HUDEP-2 (cell line): ENCODE measurements around the gene FOLR2.
"Not testable (repeated sequence)": the region's sequence is repeated elsewhere in the genome, so short reads cannot be mapped to it uniquely, and the experiment has no call there.

Experiments
- DNase-seq, 76 experiments: peaks; one replicate each; lab custom pipeline; 2025; ENCODE audit not compliant: unreplicated experiment in 76 of 76; lab: John Stamatoyannopoulos, UW

Gene FOLR2

DNA sequence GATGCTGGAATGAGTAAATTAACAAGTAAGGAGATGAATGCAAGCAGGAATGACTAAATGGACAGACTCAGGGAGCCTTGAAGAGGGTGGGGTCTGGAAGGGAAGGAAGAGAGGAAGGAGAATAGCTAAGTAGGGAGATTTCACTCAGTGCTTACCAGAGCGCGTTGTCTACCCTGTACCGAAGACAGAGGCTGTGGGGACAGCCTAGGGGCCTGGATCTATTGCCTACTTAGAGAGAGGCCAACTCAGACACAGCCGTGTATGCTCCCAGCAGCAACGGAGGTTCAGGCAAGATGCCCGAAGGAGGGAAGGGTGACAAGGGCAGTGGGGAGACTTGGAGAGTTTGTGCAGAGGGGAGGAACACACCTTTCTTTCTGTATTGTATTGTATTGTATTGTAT is at the start of gene FOLR2:
FOLR2 (plus strand) TSS at position 157 of the 400 bp plus-strand sequence. CDS start 1,791 bp downstream, outside the sequence.
- DNase-seq: no peak

- not testable (repeated sequence) for DNase-seq
These were observed 47.5 kb upstream of the FOLR2 start for GRCh38 chr11:72169046-72169555.

DNA sequence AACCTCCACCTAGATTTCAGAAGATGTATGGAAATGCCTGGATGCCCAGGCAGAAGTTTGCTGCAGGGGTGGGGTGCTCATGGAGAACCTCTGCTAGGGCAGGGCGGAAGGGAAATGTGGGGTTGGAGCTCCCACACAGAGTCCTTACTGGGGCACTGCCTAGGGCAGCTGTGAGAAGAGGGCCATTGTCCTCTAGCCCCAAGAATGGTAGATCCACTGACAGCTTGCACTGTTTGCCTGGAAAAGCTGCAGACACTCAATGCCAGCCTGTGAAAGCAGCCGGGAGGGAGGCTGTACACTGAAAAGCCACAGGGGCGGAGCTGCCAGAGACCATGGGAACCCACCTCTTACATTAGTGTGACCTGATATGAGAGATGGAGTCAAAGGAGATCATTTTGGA is 46.8 kb upstream of the FOLR2 start:
- DNase-seq: not testable (repeated sequence)

GRCh38 chr11:72172043-72172442 is 44.6 kb upstream of the FOLR2 start:
- not testable (repeated sequence) for DNase-seq

GRCh38 chr11:72173291-72173690 is 43.3 kb upstream of the FOLR2 start:
- DNase-seq: no peak

GRCh38 chr11:72174302-72175070 is 42.1 kb upstream of the FOLR2 start:
- DNase-seq: no peak

DNA sequence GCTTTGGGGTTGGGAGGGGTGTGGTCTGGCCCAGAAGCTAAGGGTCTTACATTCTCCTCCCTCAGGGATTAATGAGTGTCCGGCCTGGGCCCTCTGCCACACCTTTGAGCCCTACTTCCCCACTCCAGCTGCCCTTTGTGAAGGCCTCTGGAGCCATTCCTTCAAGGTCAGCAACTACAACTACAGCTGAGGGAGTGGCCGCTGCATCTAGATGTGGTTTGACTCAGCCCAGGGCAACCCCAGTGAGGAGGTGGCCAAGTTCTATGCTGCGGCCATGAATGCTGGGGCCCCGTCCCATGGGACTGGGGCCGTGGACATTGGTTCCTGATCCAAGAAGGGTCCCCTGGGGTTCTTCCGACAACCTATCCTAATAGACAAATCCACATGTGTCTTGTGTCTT is 38.9 kb upstream of the FOLR2 start:
- no peak for DNase-seq

- no peak for DNase-seq
These were observed 37.4 kb upstream of the FOLR2 start for GRCh38 chr11:72179049-72179803.

DNA sequence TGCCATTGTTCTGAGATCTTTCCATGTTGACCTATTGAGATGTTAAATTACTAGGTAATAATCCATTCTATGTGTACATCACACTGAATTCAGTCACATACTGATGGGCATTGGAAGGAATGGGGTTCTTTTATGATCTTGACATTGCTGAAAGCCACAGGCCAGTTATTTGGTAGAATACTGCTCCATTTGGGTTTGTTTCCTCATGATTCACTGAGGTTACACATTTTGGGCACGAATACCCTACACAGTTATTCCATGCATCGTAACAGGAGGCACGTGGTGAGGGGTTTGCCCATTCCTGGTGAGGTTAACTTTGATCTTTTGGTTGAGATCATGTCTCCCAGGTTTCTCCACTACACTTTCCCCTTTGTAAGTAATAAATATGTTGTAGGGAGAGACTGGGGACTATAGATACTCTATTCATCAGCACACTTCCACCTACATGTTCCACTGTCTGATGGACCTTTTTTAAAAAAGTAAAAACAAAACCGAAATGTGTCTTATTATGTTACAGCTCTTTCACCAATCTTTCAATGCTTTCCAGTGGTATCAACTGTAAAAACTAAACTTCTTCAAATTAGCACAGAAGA is 36.7 kb upstream of the FOLR2 start:
- no peak for DNase-seq

GRCh38 chr11:72180892-72181552 is 35.6 kb upstream of the FOLR2 start:
- not testable (repeated sequence) for DNase-seq

DNA sequence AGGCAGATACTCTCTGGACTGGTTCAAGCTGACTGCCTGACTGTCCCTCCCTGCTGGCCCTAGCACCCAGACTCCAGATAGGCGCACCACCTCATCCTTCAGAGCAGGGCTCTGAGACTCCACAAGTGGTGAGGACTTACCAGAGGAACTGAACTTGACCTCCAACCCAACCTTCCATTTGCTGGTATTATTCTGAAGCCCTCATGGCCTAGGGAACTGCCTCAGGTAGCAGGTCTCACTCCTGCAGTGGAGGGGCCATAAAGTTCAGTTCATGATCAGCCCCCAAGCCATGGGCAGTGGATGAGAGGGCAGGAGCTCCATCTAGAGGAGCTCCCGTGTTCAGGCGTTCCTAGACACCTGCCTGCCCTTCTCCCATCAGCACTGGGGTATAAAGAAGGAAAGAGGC is 35.0 kb upstream of the FOLR2 start:
- peak in 10 of 76 experiments; percentile 4 to 20 (median 7) for DNase-seq

DNA sequence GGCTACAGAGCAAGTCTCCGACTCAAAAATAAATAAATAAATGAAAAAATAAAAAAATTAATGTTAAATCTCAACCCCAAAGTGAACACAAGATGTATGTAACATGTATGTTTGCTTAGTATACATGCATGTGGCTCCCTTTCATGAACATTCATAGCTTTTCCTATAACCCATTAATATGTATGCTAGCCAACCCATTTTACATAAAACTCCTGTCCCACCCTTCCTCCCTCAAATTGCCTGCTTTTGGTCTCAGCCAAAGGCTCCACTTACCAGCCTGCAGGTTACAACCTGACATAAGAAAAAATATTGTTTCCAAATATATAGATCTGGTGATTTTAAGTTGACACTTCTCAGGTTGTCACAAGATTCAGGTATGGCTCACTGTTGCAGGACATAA is 28.3 kb upstream of the FOLR2 start:
- DNase-seq: no peak

DNA sequence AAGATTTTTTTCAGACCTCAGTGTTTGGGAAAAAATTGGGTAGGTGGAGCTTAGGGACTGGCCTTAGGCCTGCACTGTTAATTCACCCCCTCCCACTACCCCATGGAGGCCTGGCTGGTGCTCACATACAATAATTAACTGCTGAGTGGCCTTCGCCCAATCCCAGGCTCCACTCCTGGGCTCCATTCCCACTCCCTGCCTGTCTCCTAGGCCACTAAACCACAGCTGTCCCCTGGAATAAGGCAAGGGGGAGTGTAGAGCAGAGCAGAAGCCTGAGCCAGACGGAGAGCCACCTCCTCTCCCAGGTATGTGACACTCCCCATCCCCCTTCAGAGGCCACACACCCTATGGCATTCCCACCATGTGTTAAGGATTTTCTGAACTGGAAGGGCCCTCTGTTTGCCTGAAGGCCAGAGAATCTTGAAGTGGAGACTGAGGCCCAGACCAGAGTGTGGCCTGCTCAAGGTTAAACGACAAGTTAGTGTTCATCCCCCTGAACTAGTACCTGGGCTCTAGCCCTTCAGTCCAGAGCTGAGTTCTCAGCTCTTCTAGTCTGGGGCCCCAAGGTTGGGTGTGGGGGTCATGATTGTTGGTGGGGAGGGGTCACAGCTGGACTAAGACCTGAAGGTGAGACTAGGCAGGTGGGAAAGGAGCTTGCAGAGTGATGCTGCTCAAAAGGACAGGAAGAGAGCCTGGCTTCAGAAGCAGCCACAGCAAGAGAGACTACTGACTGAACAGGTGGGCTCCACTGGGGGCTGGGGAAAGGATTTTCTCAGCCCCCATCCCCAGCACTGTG is 26.9 kb upstream of the FOLR2 start:
- DNase-seq: no peak

DNA sequence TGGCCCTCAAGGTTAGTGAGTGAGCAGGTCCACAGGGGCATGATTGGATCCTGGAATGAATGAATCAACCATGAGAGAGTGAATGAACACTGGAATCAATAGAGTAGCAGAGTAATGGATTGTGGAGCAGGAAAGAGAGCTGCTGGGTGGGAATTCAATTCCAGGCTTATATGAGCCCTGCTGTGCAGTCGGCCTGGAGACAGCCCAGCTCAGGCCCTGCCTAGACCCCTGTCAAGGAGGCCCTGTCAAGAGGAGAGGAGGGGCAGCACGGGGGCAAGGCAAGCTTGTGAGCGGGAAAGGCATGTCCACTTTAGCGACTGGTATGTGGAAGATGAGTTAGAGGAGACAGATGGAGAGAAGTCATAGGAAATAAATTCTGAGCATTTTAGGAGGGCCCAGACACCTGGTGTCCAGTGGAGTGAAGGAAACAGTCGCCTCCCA is 25.9 kb upstream of the FOLR2 start:
- DNase-seq: no peak

DNA sequence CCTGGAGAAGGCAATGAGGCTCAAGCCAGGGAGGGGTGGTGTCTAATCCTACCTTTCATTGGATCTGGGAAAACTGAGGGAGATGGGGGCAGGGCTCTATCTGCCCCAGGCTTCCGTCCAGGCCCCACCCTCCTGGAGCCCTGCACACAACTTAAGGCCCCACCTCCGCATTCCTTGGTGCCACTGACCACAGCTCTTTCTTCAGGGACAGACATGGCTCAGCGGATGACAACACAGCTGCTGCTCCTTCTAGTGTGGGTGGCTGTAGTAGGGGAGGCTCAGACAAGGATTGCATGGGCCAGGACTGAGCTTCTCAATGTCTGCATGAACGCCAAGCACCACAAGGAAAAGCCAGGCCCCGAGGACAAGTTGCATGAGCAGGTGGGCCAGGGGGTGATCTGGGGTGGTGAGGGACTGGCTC is 24.6 kb upstream of the FOLR2 start, which contains the start of gene FOLR1:
FOLR1 (plus strand) TSS at position 180 of the 421 bp plus-strand sequence; CDS start at position 214, 34 bp downstream.
- peak in 1 of 76 experiments; percentile 2 for DNase-seq

- DNase-seq: no peak
These were observed 20.9 kb upstream of the FOLR2 start for GRCh38 chr11:72195518-72196270.

DNA sequence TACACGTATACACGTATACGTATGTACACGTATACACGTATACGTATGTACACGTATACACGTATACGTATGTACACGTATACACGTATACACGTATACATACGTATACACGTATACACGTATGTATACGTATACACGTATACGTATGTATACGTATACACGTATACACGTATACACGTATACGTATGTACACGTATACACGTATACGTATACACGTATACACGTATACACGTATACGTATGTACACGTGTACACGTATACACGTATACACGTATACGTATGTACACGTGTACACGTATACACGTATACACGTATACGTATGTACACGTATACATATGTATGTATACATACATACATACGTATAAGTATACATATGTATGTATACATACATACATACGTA is 15.1 kb upstream of the FOLR2 start:
- DNase-seq: not testable (repeated sequence)

- DNase-seq: no peak
These were observed 14.0 kb upstream of the FOLR2 start for GRCh38 chr11:72202571-72202970.

DNA sequence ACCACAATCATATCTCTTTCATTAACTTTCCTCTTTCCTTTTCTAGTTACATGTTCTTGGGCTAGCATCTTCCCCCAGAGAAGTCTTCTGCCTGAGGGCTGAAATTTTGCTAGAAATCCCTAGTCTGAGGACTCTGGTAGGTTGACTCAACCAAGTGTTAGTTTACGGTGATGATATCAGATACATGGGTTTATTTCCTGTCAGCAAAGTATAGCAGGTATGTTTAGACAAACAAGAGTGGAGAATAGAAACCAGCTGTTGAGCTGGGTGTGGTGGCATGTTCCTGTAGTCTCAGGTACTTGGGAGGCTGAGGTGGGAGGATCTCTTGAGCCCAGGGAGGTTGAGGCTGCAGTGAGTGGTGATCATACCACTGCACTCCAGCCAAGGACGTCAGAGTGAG is 13.4 kb upstream of the FOLR2 start:
- no peak for DNase-seq
